Smooth muscle cell (in vitro differentiated cells): ENCODE results near the gene MYO1H. TPM values are rescaled to one million over a fixed set of nuclear protein-coding genes. Genes with fewer than 3 reads are reported as not detected.

Experiments used
- DNase-seq: peaks from one replicate; lab custom pipeline; 2025; ENCODE audit not compliant: unreplicated experiment; lab: John Stamatoyannopoulos, UW
- H2AFZ ChIP-seq: fragments of 200-600 bp; sonication (generic); 2 replicates; pipeline ENCODE4 v1.6.0; 2016; ENCODE audit warnings: antibody characterized with exemption, low read depth, mild to moderate bottlenecking
- H3F3A ChIP-seq: fragments of 200-600 bp; sonication (generic); 2 replicates; pipeline ENCODE4 v1.6.0; 2017; ENCODE audit warnings: antibody characterized with exemption, low read depth
- H3K27ac ChIP-seq: fragments of 200-600 bp; sonication (generic); 2 replicates; pipeline ENCODE4 v1.5.1; 2016; ENCODE audit warnings: low read depth, mild to moderate bottlenecking
- H3K27me3 ChIP-seq: fragments of 200-600 bp; sonication (generic); 2 replicates; pipeline ENCODE4 v1.6.1; 2016; ENCODE audit warnings: low read depth, mild to moderate bottlenecking
- H3K36me3 ChIP-seq: fragments of 200-600 bp; sonication (generic); 2 replicates; pipeline ENCODE4 v1.5.1; 2016; ENCODE audit warnings: low read depth
- H3K4me1 ChIP-seq: fragments of 200-600 bp; sonication (generic); 2 replicates; pipeline ENCODE4 v1.5.1; 2016; ENCODE audit warnings: low read depth
- H3K4me2 ChIP-seq: fragments of 200-600 bp; sonication (generic); 2 replicates; pipeline ENCODE4 v1.6.0; 2016; ENCODE audit warnings: mild to moderate bottlenecking
- H3K4me3 ChIP-seq: fragments of 200-600 bp; sonication (generic); 2 replicates; pipeline ENCODE4 v1.5.1; 2016; ENCODE audit warnings: mild to moderate bottlenecking
- H3K79me2 ChIP-seq: fragments of 200-600 bp; sonication (generic); 2 replicates; pipeline ENCODE4 v1.6.0; 2016; ENCODE audit warnings: low read depth, mild to moderate bottlenecking
- H3K9ac ChIP-seq: fragments of 200-600 bp; sonication (generic); 2 replicates; pipeline ENCODE4 v1.6.0; 2016; ENCODE audit warnings: low read depth
- H3K9me3 ChIP-seq: fragments of 200-600 bp; sonication (generic); replicated peaks from 2 replicates; pipeline ENCODE4 v1.5.1; 2016; ENCODE audit warnings: low read depth
- H4K20me1 ChIP-seq: fragments of 200-600 bp; sonication (generic); 2 replicates; pipeline ENCODE4 v1.6.0; 2016; ENCODE audit warnings: low read depth
- CTCF ChIP-seq: fragments of 200-600 bp; sonication (generic); IDR thresholded peaks from 2 replicates; pipeline ENCODE4 v1.5.1; 2017; ENCODE audit warnings: borderline replicate concordance, mild to moderate bottlenecking, antibody characterized with exemption; ENCODE audit not compliant: insufficient read depth, poor library complexity, severe bottlenecking
- WGBS: methylation state at CpG from one replicate; pipeline ENCODE4 v1.1.7; 2016; ENCODE audit warnings: low lambda C conversion rate; 5-methylcytosine and 5-hydroxymethylcytosine counted together
- polyA plus RNA-seq: library from polyadenylated mRNA; unstranded; fragments of >200 nt; fragmentation: Nextera tagmentation; extraction: Ambion mirVana; gene quantifications from 2 replicates; pipeline ENCODE4 v1.2.1, GENCODE V29; 2016
- total RNA-seq: library from RNA; depleted of rRNA; stranded (reverse); fragments of >200 nt; gene quantifications from 2 replicates; pipeline ENCODE4 v1.2.3, GENCODE V29; 2014

Gene MYO1H
- 2.3 TPM in 1 of 2 replicates, not detected in the other for total RNA-seq
- 0.03 and 0.11 TPM in 2 replicates for polyA plus RNA-seq

GRCh38 chr12:109347589-109347988 is at the start of gene MYO1H:
Gene MYO1H, plus strand, starts transcription at chr12:109347900. Its CDS starts 61 bp downstream, at chr12:109347961.
- no peak within 1 kb of the TSS for H2AFZ ChIP-seq
- H4K20me1 ChIP-seq = no peaks in the 10 kb centered on the region
- H3K4me2 ChIP-seq = no peak within 1 kb of the TSS
- H3K36me3 ChIP-seq = no peaks in the 10 kb centered on the region
- no peaks in the 10 kb centered on the region for H3K9me3 ChIP-seq
- no peaks in the 10 kb centered on the region for H3K79me2 ChIP-seq
- 91% methylated on average over 8 of the region's 8 CpGs for WGBS
- peaks cover 33% of the 10 kb centered on the region for H3K27me3 ChIP-seq
- H3K4me1 ChIP-seq = no peaks in the 10 kb centered on the region
- H3K9ac ChIP-seq = no peak within 1 kb of the TSS
- DNase-seq = no peak
- H3F3A ChIP-seq = no peaks in the 10 kb centered on the region
- no peak for TF ChIP-seq CTCF
- no peak within 1 kb of the TSS for H3K4me3 ChIP-seq
- H3K27ac ChIP-seq = no peak within 1 kb of the TSS

GRCh38 chr12:109299849-109300248 is 47.9 kb upstream of the MYO1H start:
- Histone ChIP-seq H3K9me3 (no peaks in the 10 kb centered on the region), H3K4me1 (no peaks in the 10 kb centered on the region), H3K4me3 (no peak overlapping the region), H4K20me1 (no peaks in the 10 kb centered on the region), H3K36me3 (no peaks in the 10 kb centered on the region), H2AFZ (no peak overlapping the region), H3K4me2 (no peak overlapping the region), H3K79me2 (no peaks in the 10 kb centered on the region), H3F3A (no peaks in the 10 kb centered on the region), H3K27me3 (peaks cover 25% of the 10 kb centered on the region), H3K9ac (no peak overlapping the region), H3K27ac (no peak overlapping the region)
- TF ChIP-seq CTCF = no peak
- WGBS = 92% methylated on average over 7 of the region's 7 CpGs
- DNase-seq = no peak

- H3K4me1 ChIP-seq = no peaks in the 10 kb centered on the region
- no peak overlapping the region for H3K27ac ChIP-seq
- H3K79me2 ChIP-seq = no peaks in the 10 kb centered on the region
- 86% methylated on average over 3 of the region's 3 CpGs for WGBS
- H3F3A ChIP-seq = no peaks in the 10 kb centered on the region
- no peaks in the 10 kb centered on the region for H3K36me3 ChIP-seq
- DNase-seq = no peak
- no peak overlapping the region for H3K4me3 ChIP-seq
- no peak overlapping the region for H3K9ac ChIP-seq
- no peak overlapping the region for H3K4me2 ChIP-seq
- no peaks in the 10 kb centered on the region for H4K20me1 ChIP-seq
- no peaks in the 10 kb centered on the region for H3K9me3 ChIP-seq
- TF ChIP-seq CTCF = no peak
- H2AFZ ChIP-seq = no peak overlapping the region
- H3K27me3 ChIP-seq = peaks cover 43% of the 10 kb centered on the region
These were observed 46.0 kb upstream of the MYO1H start for GRCh38 chr12:109301643-109302168.

GRCh38 chr12:109302358-109302757 is 45.3 kb upstream of the MYO1H start:
- 81% methylated on average over 2 of the region's 2 CpGs for WGBS
- no peak for DNase-seq
- no peak for TF ChIP-seq CTCF
- Histone ChIP-seq H3K27me3 (peaks cover 50% of the 10 kb centered on the region), H3K9ac (no peak overlapping the region), H3K4me3 (no peak overlapping the region), H3K9me3 (no peaks in the 10 kb centered on the region), H3K4me2 (no peak overlapping the region), H2AFZ (no peak overlapping the region), H3K27ac (no peak overlapping the region), H3K36me3 (no peaks in the 10 kb centered on the region), H4K20me1 (no peaks in the 10 kb centered on the region), H3F3A (no peaks in the 10 kb centered on the region), H3K79me2 (no peaks in the 10 kb centered on the region), H3K4me1 (no peaks in the 10 kb centered on the region)
